Measurements from ENCODE around the gene HACD2.

HACD2 gene

GRCh38 chr3:123525433-123525832 lies 59.4 kb downstream of the HACD2 start:
- peaks cover 48% of the 10 kb centered on the region; the same call in 1 of the 2 replicates for H3K36me3 ChIP-seq (ENCODE audit: insufficient read depth, low read length)
- H3K27me3 ChIP-seq (ENCODE audit: insufficient read depth, low read length, poor library complexity, severe bottlenecking) = no peaks in the 10 kb centered on the region
- H3K9me2 ChIP-seq (replicated peaks; ENCODE audit: low read depth, low read length) = no peaks in the 10 kb centered on the region
- H4K20me1 ChIP-seq (ENCODE audit: insufficient read depth, low read length, poor library complexity, severe bottlenecking) = no peaks in the 10 kb centered on the region
- no peak overlapping the region for H3K9ac ChIP-seq (ENCODE audit: low read depth, low read length, poor library complexity, severe bottlenecking)
- H3K79me2 ChIP-seq (ENCODE audit: insufficient read depth, low read length) = no peaks in the 10 kb centered on the region
- H2AFZ ChIP-seq (ENCODE audit: low read length) = no peak overlapping the region
- H3K4me3 ChIP-seq (ENCODE audit: low read length, poor library complexity, severe bottlenecking) = no peak overlapping the region
- no peak overlapping the region for H3K4me2 ChIP-seq (ENCODE audit: low read depth, low read length, poor library complexity, severe bottlenecking)
- peaks cover 10% of the 10 kb centered on the region for H3K4me1 ChIP-seq (ENCODE audit: insufficient read depth, low read length, poor library complexity, severe bottlenecking)
- TF ChIP-seq CTCF (conservative IDR thresholded peaks at IDR 0.05; ENCODE audit: low read length) (no peak), EZH2phosphoT487 (IDR thresholded peaks at IDR 0.05; ENCODE audit: borderline replicate concordance) (no peak)
- H3K9me3 ChIP-seq (ENCODE audit: insufficient read depth, low read depth, low read length) = no peaks in the 10 kb centered on the region
- no peaks in the 10 kb centered on the region for H3F3A ChIP-seq (ENCODE audit: low read depth)

GRCh38 chr3:123524981-123525380 lies 59.9 kb downstream of the HACD2 start:
- Histone ChIP-seq H3F3A (ENCODE audit: low read depth) (no peaks in the 10 kb centered on the region), H3K4me1 (ENCODE audit: insufficient read depth, low read length, poor library complexity, severe bottlenecking) (peaks cover 10% of the 10 kb centered on the region), H3K27me3 (ENCODE audit: insufficient read depth, low read length, poor library complexity, severe bottlenecking) (no peaks in the 10 kb centered on the region), H3K9me3 (ENCODE audit: insufficient read depth, low read depth, low read length) (no peaks in the 10 kb centered on the region), H4K20me1 (ENCODE audit: insufficient read depth, low read length, poor library complexity, severe bottlenecking) (no peaks in the 10 kb centered on the region), H2AFZ (ENCODE audit: low read length) (no peak overlapping the region), H3K36me3 (ENCODE audit: insufficient read depth, low read length) (peaks cover 48% of the 10 kb centered on the region; the same call in 1 of the 2 replicates), H3K79me2 (ENCODE audit: insufficient read depth, low read length) (no peaks in the 10 kb centered on the region), H3K9ac (ENCODE audit: low read depth, low read length, poor library complexity, severe bottlenecking) (no peak overlapping the region), H3K4me2 (ENCODE audit: low read depth, low read length, poor library complexity, severe bottlenecking) (no peak overlapping the region), H3K4me3 (ENCODE audit: low read length, poor library complexity, severe bottlenecking) (no peak overlapping the region), H3K9me2 (replicated peaks; ENCODE audit: low read depth, low read length) (no peaks in the 10 kb centered on the region)
- TF ChIP-seq EZH2phosphoT487 (IDR thresholded peaks at IDR 0.05; ENCODE audit: borderline replicate concordance) (no peak), CTCF (conservative IDR thresholded peaks at IDR 0.05; ENCODE audit: low read length) (no peak)

GRCh38 chr3:123523023-123523412 lies 61.8 kb downstream of the HACD2 start:
- Histone ChIP-seq H3K4me3 (ENCODE audit: low read length, poor library complexity, severe bottlenecking) (no peak overlapping the region), H3K4me2 (ENCODE audit: low read depth, low read length, poor library complexity, severe bottlenecking) (no peak overlapping the region), H3K4me1 (ENCODE audit: insufficient read depth, low read length, poor library complexity, severe bottlenecking) (peaks cover 10% of the 10 kb centered on the region), H3F3A (ENCODE audit: low read depth) (no peaks in the 10 kb centered on the region), H3K79me2 (ENCODE audit: insufficient read depth, low read length) (no peaks in the 10 kb centered on the region), H3K36me3 (ENCODE audit: insufficient read depth, low read length) (peaks cover 45% of the 10 kb centered on the region; the same call in 1 of the 2 replicates), H3K9me3 (ENCODE audit: insufficient read depth, low read depth, low read length) (no peaks in the 10 kb centered on the region), H3K9me2 (replicated peaks; ENCODE audit: low read depth, low read length) (no peaks in the 10 kb centered on the region), H2AFZ (ENCODE audit: low read length) (no peak overlapping the region), H4K20me1 (ENCODE audit: insufficient read depth, low read length, poor library complexity, severe bottlenecking) (no peaks in the 10 kb centered on the region), H3K9ac (ENCODE audit: low read depth, low read length, poor library complexity, severe bottlenecking) (no peak overlapping the region), H3K27me3 (ENCODE audit: insufficient read depth, low read length, poor library complexity, severe bottlenecking) (no peaks in the 10 kb centered on the region)
- TF ChIP-seq CTCF (conservative IDR thresholded peaks at IDR 0.05; ENCODE audit: low read length) (no peak), EZH2phosphoT487 (IDR thresholded peaks at IDR 0.05; ENCODE audit: borderline replicate concordance) (no peak)
